Tibial nerve (tissue), 4 donors: ENCODE measurements around the gene PCSK7. TPM values are rescaled to one million over a fixed set of nuclear protein-coding genes. Genes with fewer than 3 reads are reported as not detected.
A peak's percentile ranks its signal among the peaks of the same experiment; 100 is the strongest.

Source experiments
- DNase-seq, 2 donors: peaks; one replicate each; pipeline ENCODE4 v3.0.0-alpha.2; 2019; ENCODE audit warnings: low spot score in 2 of 2
- H3K27ac ChIP-seq, 4 donors: fragments of 200-600 bp; sonication (generic) in 3 of 4; one replicate each; pipeline ENCODE4 v1.5.1; 2017 to 2019; ENCODE audit warnings: mild to moderate bottlenecking in 1 of 4
- H3K27me3 ChIP-seq, 2 donors: fragments of 200-600 bp; sonication (generic) in 1 of 2; one replicate each; pipeline versions ENCODE4 v1.5.1 to v1.6.0; 2017 to 2019
- H3K36me3 ChIP-seq, 3 donors: fragments of 200-600 bp; sonication (generic); one replicate each; pipeline ENCODE4 v1.5.1; 2018 to 2019
- H3K4me1 ChIP-seq, 4 donors: fragments of 200-600 bp; sonication (generic) in 3 of 4; one replicate each; pipeline ENCODE4 v1.5.1; 2017 to 2019
- H3K4me3 ChIP-seq, 4 donors: fragments of 200-600 bp; sonication (generic) in 3 of 4; one replicate each; pipeline ENCODE4 v1.5.1; 2017 to 2019; ENCODE audit warnings: mild to moderate bottlenecking in 1 of 4, moderate library complexity in 1 of 4
- H3K9me3 ChIP-seq, 4 donors: fragments of 200-600 bp; sonication (generic) in 3 of 4; one replicate each; pipeline ENCODE4 v1.5.1; 2017 to 2019
- CTCF ChIP-seq, 5 experiments: fragments of 200-600 bp in 3 of 5; fragments of 450-650 bp in 2 of 5; sonication (generic) in 3 of 5; IDR thresholded peaks; one replicate each; pipeline ENCODE4 v1.5.1; 2016 to 2019; ENCODE audit warnings: antibody characterized with exemption in 5 of 5, mild to moderate bottlenecking in 3 of 5, moderate library complexity in 2 of 5
- EP300 ChIP-seq, 2 donors: sonication (generic); formaldehyde crosslinking; IDR thresholded peaks; one replicate each; pipeline ENCODE4 v1.6.1; 2017; ENCODE audit warnings: antibody characterized with exemption in 2 of 2, mild to moderate bottlenecking in 1 of 2
- POLR2A ChIP-seq, 2 donors: fragments of 450-650 bp; IDR thresholded peaks; one replicate each; pipeline ENCODE4 v1.6.1; 2017; ENCODE audit warnings: antibody characterized with exemption in 2 of 2, mild to moderate bottlenecking in 2 of 2, moderate library complexity in 2 of 2
- WGBS, 2 donors: methylation state at CpG; one replicate each; pipeline ENCODE4 v1.1.5; 2018; 5-methylcytosine and 5-hydroxymethylcytosine counted together
- total RNA-seq, 4 donors: library from RNA; depleted of rRNA; stranded (reverse); fragments of >200 nt; gene quantifications; one replicate each; pipeline ENCODE4 v1.1.0, GENCODE V29; 2016

Gene PCSK7
- total RNA-seq, 4 donors from 2014 or later = 45.4 to 94.5 (median 71.6) TPM

GRCh38 chr11:117248341-117248740 is 16.5 kb upstream of the PCSK7 start:
- Histone ChIP-seq H3K27me3 (no peaks in the 10 kb centered on the region), H3K27ac (no peak overlapping the region), H3K4me1 (no peaks in the 10 kb centered on the region), H3K4me3 (no peak overlapping the region), H3K36me3 (peaks cover 0 to 85% (median 4%) of the 10 kb centered on the region in 3 donors), H3K9me3 (no peaks in the 10 kb centered on the region)
- TF ChIP-seq POLR2A (IDR thresholded peaks at IDR 0.05) (no peak), EP300 (IDR thresholded peaks at IDR 0.05) (no peak), CTCF (IDR thresholded peaks at IDR 0.05) (no peak)
- 89 to 95% methylated on average over 4 of the region's 4 CpGs for WGBS, 2 donors
- no peak for DNase-seq

- Histone ChIP-seq H3K4me3 (no peak overlapping the region), H3K27me3 (no peaks in the 10 kb centered on the region), H3K4me1 (peaks cover 0 to 5% (median 0%) of the 10 kb centered on the region in 4 donors), H3K27ac (no peak overlapping the region), H3K36me3 (peaks cover 0 to 73% (median 0%) of the 10 kb centered on the region in 3 donors), H3K9me3 (no peaks in the 10 kb centered on the region)
- TF ChIP-seq CTCF (IDR thresholded peaks at IDR 0.05) (no peak), POLR2A (IDR thresholded peaks at IDR 0.05) (no peak), EP300 (IDR thresholded peaks at IDR 0.05) (no peak)
- WGBS, 2 donors = 73 to 75% methylated on average over 6 of the region's 6 CpGs
- DNase-seq = no peak
Measured at GRCh38 chr11:117239295-117239694, 7.4 kb upstream of the PCSK7 start.

GRCh38 chr11:117238221-117238620 is 6.3 kb upstream of the PCSK7 start:
- H3K4me1 ChIP-seq = peaks cover 0 to 16% (median 0%) of the 10 kb centered on the region in 4 donors
- no peak overlapping the region for H3K27ac ChIP-seq
- no peaks in the 10 kb centered on the region for H3K27me3 ChIP-seq
- DNase-seq = no peak
- 93 to 96% methylated on average over 5 of the region's 5 CpGs for WGBS, 2 donors
- no peaks in the 10 kb centered on the region for H3K9me3 ChIP-seq
- no peak overlapping the region for H3K4me3 ChIP-seq
- TF ChIP-seq EP300 (IDR thresholded peaks at IDR 0.05) (no peak), CTCF (IDR thresholded peaks at IDR 0.05) (no peak), POLR2A (IDR thresholded peaks at IDR 0.05) (no peak)
- H3K36me3 ChIP-seq = peaks cover 0 to 62% (median 0%) of the 10 kb centered on the region in 3 donors

GRCh38 chr11:117232911-117233409 is 1.1 kb upstream of the PCSK7 start:
- H3K36me3 ChIP-seq = peaks cover 0 to 39% (median 10%) of the 10 kb centered on the region in 3 donors
- H3K27ac ChIP-seq = peak overlapping the region; percentile 92 to 97 (median 96)
- H3K9me3 ChIP-seq = no peaks in the 10 kb centered on the region
- H3K27me3 ChIP-seq = no peaks in the 10 kb centered on the region
- no peak for DNase-seq
- TF ChIP-seq CTCF (IDR thresholded peaks at IDR 0.05) (no peak), EP300 (IDR thresholded peaks at IDR 0.05) (no peak), POLR2A (IDR thresholded peaks at IDR 0.05) (no peak)
- peak overlapping the region; percentile 83 to 98 (median 86) for H3K4me3 ChIP-seq
- 1 to 2% methylated on average over 20 to 25 of the region's 27 CpGs for WGBS, 2 donors
- peaks cover 0 to 43% (median 15%) of the 10 kb centered on the region in 4 donors for H3K4me1 ChIP-seq

- peaks cover 0 to 45% (median 11%) of the 10 kb centered on the region in 3 donors for H3K36me3 ChIP-seq
- H3K27me3 ChIP-seq = no peaks in the 10 kb centered on the region
- peaks cover 0 to 43% (median 15%) of the 10 kb centered on the region in 4 donors for H3K4me1 ChIP-seq
- no peaks in the 10 kb centered on the region for H3K9me3 ChIP-seq
- WGBS, 2 donors = 1% methylated on average over 45 to 47 of the region's 94 CpGs
- TF ChIP-seq EP300 (IDR thresholded peaks at IDR 0.05) (peak in 1 of 2 donors; percentile 60), CTCF (IDR thresholded peaks at IDR 0.05) (peak; percentile 94 to 100 (median 99)), POLR2A (IDR thresholded peaks at IDR 0.05) (peak in 1 of 2 donors; percentile 73)
- H3K27ac ChIP-seq = peak within 1 kb of the TSS; percentile 92 to 97 (median 96)
- H3K4me3 ChIP-seq = peak within 1 kb of the TSS; percentile 83 to 98 (median 86)
- peak; percentile 48 to 57 for DNase-seq
Measured at GRCh38 chr11:117232092-117232878, 412 bp upstream of the PCSK7 start, which contains the start of gene RNF214. Gene RNF214 (plus strand): TSS chr11:117232671. CDS start chr11:117234273, 1,602 bp downstream.
